A549 (cell line): ENCODE data around the gene GPR108.

Experiments
- CEBPB ChIP-seq, 2 experiments: fragments of >200 bp in 1 of 2; sonication (Bioruptor Twin) in 1 of 2; formaldehyde crosslinking in 1 of 2; IDR thresholded peaks; 2 replicates each; pipeline ENCODE4 v1.6.1; 2012 to 2016
- EHMT2 ChIP-seq: fragments of 200-600 bp; sonication (generic); IDR thresholded peaks from 2 replicates; pipeline ENCODE4 v1.6.1; 2016; ENCODE audit warnings: antibody characterized with exemption, low read depth, mild to moderate bottlenecking, moderate library complexity
- ESRRA ChIP-seq: fragments of 150-350 bp; IDR thresholded peaks from 2 replicates; pipeline ENCODE4 v1.6.1; 2014; ENCODE audit warnings: mild to moderate bottlenecking, low read length, borderline replicate concordance
- HDAC2 ChIP-seq: fragments of 200-600 bp; sonication (generic); IDR thresholded peaks from 2 replicates; pipeline ENCODE4 v1.6.1; 2016
- HOXA7 ChIP-seq: fragments of 250-450 bp; sonication (Bioruptor Pico); IDR thresholded peaks from 2 replicates; pipeline ENCODE4 v1.5.0; 2020; ENCODE audit warnings: mild to moderate bottlenecking, moderate library complexity
- MYC ChIP-seq: IDR thresholded peaks from 2 replicates; pipeline ENCODE4 v1.6.1; 2012; ENCODE audit warnings: mild to moderate bottlenecking, inconsistent platforms, low read length, improper control_type of control experiment, borderline replicate concordance
- NR3C1 ChIP-seq: fragments of >200 bp; sonication (Bioruptor Twin); formaldehyde crosslinking; IDR thresholded peaks from 3 replicates; pipeline ENCODE4 v1.6.1; 2017
- POLR2A ChIP-seq: IDR thresholded peaks from 2 replicates; pipeline ENCODE4 v1.6.1; 2012; ENCODE audit warnings: mild to moderate bottlenecking, low read length
- SMC3 ChIP-seq: fragments of >200 bp; sonication (Bioruptor Twin); formaldehyde crosslinking; IDR thresholded peaks from 3 replicates; pipeline ENCODE4 v1.6.1; 2018; ENCODE audit warnings: inconsistent platforms
- TP53 ChIP-seq: fragments of 250-450 bp; sonication (Bioruptor Pico); IDR thresholded peaks from 2 replicates; pipeline ENCODE4 v1.5.0; 2021; ENCODE audit warnings: mild to moderate bottlenecking, moderate library complexity
- TF ChIP-seq, protein P1 (sequence below): fragments of >200 bp; sonication (Bioruptor Twin); formaldehyde crosslinking; IDR thresholded peaks from 3 replicates; pipeline ENCODE4 v1.5.1; 2016
- TF ChIP-seq, protein P2 (sequence below): fragments of 150-350 bp; IDR thresholded peaks from 2 replicates; pipeline ENCODE4 v1.6.1; 2014; ENCODE audit warnings: low read depth, mild to moderate bottlenecking, low read length

DNA sequence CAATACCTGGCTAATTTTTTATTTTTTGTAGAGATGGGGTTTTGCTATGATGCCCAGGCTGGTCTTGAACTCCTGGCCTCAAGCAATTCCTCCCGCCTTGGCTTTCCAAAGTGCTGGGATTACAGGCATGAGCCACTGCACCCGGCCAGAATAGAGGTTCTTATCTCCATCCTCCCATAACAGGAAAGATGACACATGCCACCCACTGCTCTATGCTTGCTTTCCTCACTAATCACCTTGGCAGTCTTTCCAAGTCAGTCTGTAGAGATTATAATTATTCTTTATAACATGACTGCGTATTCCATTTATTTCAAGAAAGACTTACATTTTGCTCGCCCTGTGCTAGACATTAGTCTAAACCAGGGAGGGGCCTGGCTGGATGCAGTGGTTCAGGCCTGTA is 41.8 kb upstream of the GPR108 start:
- TF ChIP-seq, protein P1, sequence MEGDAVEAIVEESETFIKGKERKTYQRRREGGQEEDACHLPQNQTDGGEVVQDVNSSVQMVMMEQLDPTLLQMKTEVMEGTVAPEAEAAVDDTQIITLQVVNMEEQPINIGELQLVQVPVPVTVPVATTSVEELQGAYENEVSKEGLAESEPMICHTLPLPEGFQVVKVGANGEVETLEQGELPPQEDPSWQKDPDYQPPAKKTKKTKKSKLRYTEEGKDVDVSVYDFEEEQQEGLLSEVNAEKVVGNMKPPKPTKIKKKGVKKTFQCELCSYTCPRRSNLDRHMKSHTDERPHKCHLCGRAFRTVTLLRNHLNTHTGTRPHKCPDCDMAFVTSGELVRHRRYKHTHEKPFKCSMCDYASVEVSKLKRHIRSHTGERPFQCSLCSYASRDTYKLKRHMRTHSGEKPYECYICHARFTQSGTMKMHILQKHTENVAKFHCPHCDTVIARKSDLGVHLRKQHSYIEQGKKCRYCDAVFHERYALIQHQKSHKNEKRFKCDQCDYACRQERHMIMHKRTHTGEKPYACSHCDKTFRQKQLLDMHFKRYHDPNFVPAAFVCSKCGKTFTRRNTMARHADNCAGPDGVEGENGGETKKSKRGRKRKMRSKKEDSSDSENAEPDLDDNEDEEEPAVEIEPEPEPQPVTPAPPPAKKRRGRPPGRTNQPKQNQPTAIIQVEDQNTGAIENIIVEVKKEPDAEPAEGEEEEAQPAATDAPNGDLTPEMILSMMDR = no peak
- TF ChIP-seq POLR2A (no peak), HOXA7 (no peak), CEBPB (IDR thresholded peaks at IDR 0.05) (no peak), SMC3 (no peak), HDAC2 (no peak), NR3C1 (no peak), TP53 (CRISPR knock-in tag) (no peak), ESRRA (no peak), EHMT2 (no peak), MYC (no peak)
- TF ChIP-seq, protein P2, sequence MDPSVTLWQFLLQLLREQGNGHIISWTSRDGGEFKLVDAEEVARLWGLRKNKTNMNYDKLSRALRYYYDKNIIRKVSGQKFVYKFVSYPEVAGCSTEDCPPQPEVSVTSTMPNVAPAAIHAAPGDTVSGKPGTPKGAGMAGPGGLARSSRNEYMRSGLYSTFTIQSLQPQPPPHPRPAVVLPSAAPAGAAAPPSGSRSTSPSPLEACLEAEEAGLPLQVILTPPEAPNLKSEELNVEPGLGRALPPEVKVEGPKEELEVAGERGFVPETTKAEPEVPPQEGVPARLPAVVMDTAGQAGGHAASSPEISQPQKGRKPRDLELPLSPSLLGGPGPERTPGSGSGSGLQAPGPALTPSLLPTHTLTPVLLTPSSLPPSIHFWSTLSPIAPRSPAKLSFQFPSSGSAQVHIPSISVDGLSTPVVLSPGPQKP = no peak
